ENCODE results near the gene CCDC57. TPM values are rescaled to one million over a fixed set of nuclear protein-coding genes. Genes with fewer than 3 reads are reported as not detected.

CCDC57 gene
- total and polyA plus RNA-seq, 4 donors, result 5.4 to 19.1 (median 11.7) TPM

- H3K27ac ChIP-seq (ENCODE audit: low read depth in 1 of 2, low read length in 2 of 2), result no peak overlapping the region
- peaks cover 8 to 35% (median 19%) of the 10 kb centered on the region in 4 donors for H3K4me1 ChIP-seq (ENCODE audit: control insufficient read depth in 4 of 4, insufficient read depth in 4 of 4, low read length in 3 of 4)
- H3K9ac ChIP-seq (ENCODE audit: low read depth in 1 of 2, low read length in 2 of 2), result no peak overlapping the region
- no peak for DNase-seq (ENCODE audit: low spot score)
- WGBS, result 83% methylated on average over 21 of the region's 21 CpGs
- no peak for TF ChIP-seq FOXA1 (IDR thresholded peaks at IDR 0.05)
- TF ChIP-seq EGR1 (IDR thresholded peaks at IDR 0.05; ENCODE audit: low read depth in 2 of 2), result no peak
- TF ChIP-seq FOXA2 (IDR thresholded peaks at IDR 0.05), result no peak
- TF ChIP-seq RXRA (IDR thresholded peaks at IDR 0.05), result peak in 1 of 2 donors; percentile 42
- H3K36me3 ChIP-seq (ENCODE audit: control insufficient read depth in 4 of 4, insufficient read depth in 3 of 4, low read depth in 1 of 4, low read length in 3 of 4), result no peaks in the 10 kb centered on the region
- H3K9me3 ChIP-seq (ENCODE audit: control insufficient read depth in 4 of 4, low read length in 3 of 4), result no peaks in the 10 kb centered on the region
- H3K27me3 ChIP-seq (ENCODE audit: control insufficient read depth in 4 of 4, insufficient read depth in 4 of 4, low read length in 3 of 4), result no peaks in the 10 kb centered on the region
- no peak overlapping the region for H3K4me3 ChIP-seq (ENCODE audit: low read depth in 1 of 3, low read length in 3 of 3)
Observed at GRCh38 chr17:82232876-82233785, 20.5 kb upstream of the CCDC57 start.

- Histone ChIP-seq H3K27me3 (ENCODE audit: control insufficient read depth in 4 of 4, insufficient read depth in 4 of 4, low read length in 3 of 4) (no peaks in the 10 kb centered on the region), H3K27ac (ENCODE audit: low read depth in 1 of 2, low read length in 2 of 2) (peak overlapping the region; percentile 72 to 78), H3K9me3 (ENCODE audit: control insufficient read depth in 4 of 4, low read length in 3 of 4) (no peaks in the 10 kb centered on the region), H3K36me3 (ENCODE audit: control insufficient read depth in 4 of 4, insufficient read depth in 3 of 4, low read depth in 1 of 4, low read length in 3 of 4) (no peaks in the 10 kb centered on the region), H3K9ac (ENCODE audit: low read depth in 1 of 2, low read length in 2 of 2) (no peak overlapping the region), H3K4me3 (ENCODE audit: low read depth in 1 of 3, low read length in 3 of 3) (no peak overlapping the region), H3K4me1 (ENCODE audit: control insufficient read depth in 4 of 4, insufficient read depth in 4 of 4, low read length in 3 of 4) (peaks cover 8 to 38% (median 19%) of the 10 kb centered on the region in 4 donors)
- no peak for DNase-seq (ENCODE audit: low spot score)
- WGBS, result 84% methylated on average over 21 of the region's 21 CpGs
- no peak for TF ChIP-seq YY1 (IDR thresholded peaks at IDR 0.05)
- TF ChIP-seq REST (IDR thresholded peaks at IDR 0.05), result no peak
- no peak for TF ChIP-seq MAX (IDR thresholded peaks at IDR 0.05)
Observed at GRCh38 chr17:82232322-82232820, 19.7 kb upstream of the CCDC57 start.

GRCh38 chr17:82231562-82232321 lies 19.1 kb upstream of the CCDC57 start:
- Histone ChIP-seq H3K4me3 (ENCODE audit: low read depth in 1 of 3, low read length in 3 of 3) (peak overlapping the region in 2 of 3 donors; percentile 15 to 57), H3K27me3 (ENCODE audit: control insufficient read depth in 4 of 4, insufficient read depth in 4 of 4, low read length in 3 of 4) (no peaks in the 10 kb centered on the region), H3K36me3 (ENCODE audit: control insufficient read depth in 4 of 4, insufficient read depth in 3 of 4, low read depth in 1 of 4, low read length in 3 of 4) (no peaks in the 10 kb centered on the region), H3K27ac (ENCODE audit: low read depth in 1 of 2, low read length in 2 of 2) (peak overlapping the region; percentile 72 to 78), H3K4me1 (ENCODE audit: control insufficient read depth in 4 of 4, insufficient read depth in 4 of 4, low read length in 3 of 4) (peaks cover 8 to 37% (median 19%) of the 10 kb centered on the region in 4 donors), H3K9me3 (ENCODE audit: control insufficient read depth in 4 of 4, low read length in 3 of 4) (no peaks in the 10 kb centered on the region), H3K9ac (ENCODE audit: low read depth in 1 of 2, low read length in 2 of 2) (peak overlapping the region in 1 of 2 donors; percentile 21)
- WGBS, result 13% methylated on average over 42 of the region's 42 CpGs
- peak; percentile 72 for DNase-seq (ENCODE audit: low spot score)
- TF ChIP-seq RXRA (IDR thresholded peaks at IDR 0.05), result no peak
- no peak for TF ChIP-seq HNF4G (IDR thresholded peaks at IDR 0.05)
- no peak for TF ChIP-seq ATF3 (IDR thresholded peaks at IDR 0.05)
- no peak for TF ChIP-seq HNF4A (conservative IDR thresholded peaks at IDR 0.05)
- TF ChIP-seq SP1 (IDR thresholded peaks at IDR 0.05), result peak; percentile 27
- TF ChIP-seq YY1 (IDR thresholded peaks at IDR 0.05), result no peak
- peak in 1 of 2 donors; percentile 36 for TF ChIP-seq GABPA (IDR thresholded peaks at IDR 0.05 in 1 of 2, conservative IDR thresholded peaks at IDR 0.05 in 1 of 2)
- peak; percentile 18 for TF ChIP-seq NR2F2 (IDR thresholded peaks at IDR 0.05)
- TF ChIP-seq EGR1 (IDR thresholded peaks at IDR 0.05; ENCODE audit: low read depth in 2 of 2), result peak in 1 of 2 donors; percentile 42

Data from liver (tissue), 9 donors.